Measurements from ENCODE around the gene ZFP91. TPM values are rescaled to one million over a fixed set of nuclear protein-coding genes. Genes with fewer than 3 reads are reported as not detected.

The ZFP91 gene
- total RNA-seq, 8 experiments from 2014 or later, result 24.5 to 68.7 (median 45.2) TPM

DNA sequence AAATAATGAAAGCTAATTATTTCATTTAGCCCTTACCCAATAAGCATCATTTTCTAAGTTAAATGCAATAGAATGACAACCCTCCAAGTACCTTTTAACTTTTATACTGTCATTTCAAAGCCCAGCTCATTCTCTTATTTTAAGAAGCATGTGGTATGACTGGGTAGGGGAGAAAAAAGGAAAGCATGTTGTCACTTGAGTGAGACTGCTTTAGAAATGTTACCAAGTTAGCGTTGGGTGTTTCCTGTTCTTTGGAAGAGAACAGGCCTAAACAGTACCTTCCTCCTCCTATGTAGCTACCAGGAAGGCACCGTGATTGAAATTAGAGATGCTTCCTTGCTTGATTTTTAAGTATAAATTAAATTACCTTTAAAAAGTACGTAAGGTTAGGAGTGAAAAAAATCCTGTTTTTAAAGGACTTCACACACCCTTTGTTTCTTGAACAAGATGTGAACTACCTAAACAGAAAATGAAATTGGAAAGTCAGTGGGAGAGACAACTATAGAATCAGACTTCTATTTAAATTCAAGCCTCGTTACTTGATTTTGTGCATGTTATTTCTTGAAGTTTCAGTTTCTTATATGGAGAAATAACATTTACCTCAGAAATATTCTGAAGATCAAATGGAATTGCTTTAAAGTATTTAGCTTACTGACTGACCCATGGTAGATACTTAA lies 42.9 kb downstream of the ZFP91 start:
- no peak overlapping the region for H3K4me3 ChIP-seq
- ATAC-seq (replicated peaks in 6 of 8), result no peak
- in situ Hi-C loops (cut with MboI; ENCODE audit: low pct_unique_long_range_greater_than_20kb in 2 of 9, low sequenced_read_pairs in 9 of 9, unreplicated experiment in 9 of 9), result no loop called here
- H3K4me1 ChIP-seq (replicated peaks in 1 of 2), result no peaks in the 10 kb centered on the region
- H3K27ac ChIP-seq, result no peak overlapping the region
- WGBS, 10 experiments, result 78 to 100% (median 96%) methylated on average over 1 to 4 of the region's 4 CpGs

DNA sequence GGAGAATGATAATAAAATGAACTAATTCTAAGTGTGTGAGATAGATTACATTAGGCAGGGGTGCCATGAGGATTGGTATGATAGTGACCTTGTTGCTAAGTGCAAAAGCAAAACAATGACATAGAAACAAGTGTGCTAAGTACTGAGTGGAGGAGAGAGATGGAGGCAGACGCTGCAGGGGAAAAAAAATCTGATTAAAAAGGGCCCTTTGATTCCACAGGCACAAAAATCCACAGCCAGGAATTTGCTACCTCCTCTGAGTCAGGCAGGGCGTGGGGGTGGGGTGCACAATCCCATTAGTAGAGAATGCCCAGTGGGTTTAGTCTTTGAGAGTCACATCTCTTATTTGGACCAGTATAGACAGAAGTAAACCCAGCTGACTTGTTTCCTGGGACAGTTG lies 43.5 kb downstream of the ZFP91 start, which contains the start of gene CNTF:
CNTF (plus strand) TSS at position 322 of the 400 bp plus-strand sequence. CDS start 88 bp downstream, outside the sequence.
- in situ Hi-C loops (cut with MboI; ENCODE audit: low pct_unique_long_range_greater_than_20kb in 2 of 9, low sequenced_read_pairs in 9 of 9, unreplicated experiment in 9 of 9), result no loop called here
- Histone ChIP-seq H3K4me1 (replicated peaks in 1 of 2) (no peaks in the 10 kb centered on the region), H3K4me3 (no peak within 1 kb of the TSS), H3K27ac (no peak within 1 kb of the TSS)
- ATAC-seq (replicated peaks in 6 of 8), result peak in 2 of 8 experiments; percentile 31 to 78
- WGBS, 10 experiments, result 30 to 100% (median 70%) methylated on average over 1 to 2 of the region's 2 CpGs; no CpG with 5 or more reads in 6 of the 10 experiments

- peak in 3 of 8 experiments; percentile 14 to 34 (median 23) for ATAC-seq (replicated peaks in 6 of 8)
- Histone ChIP-seq H3K4me1 (replicated peaks in 1 of 2) (no peaks in the 10 kb centered on the region), H3K4me3 (no peak overlapping the region), H3K27ac (no peak overlapping the region)
- 70 to 100% (median 97%) methylated on average over 2 of the region's 4 CpGs; no CpG with 5 or more reads in 4 of the 10 experiments for WGBS, 10 experiments
- in situ Hi-C loops (cut with MboI; ENCODE audit: low pct_unique_long_range_greater_than_20kb in 2 of 9, low sequenced_read_pairs in 9 of 9, unreplicated experiment in 9 of 9), result no loop called here
Observed at GRCh38 chr11:58625086-58625485, 46.2 kb downstream of the ZFP91 start.

- ATAC-seq (replicated peaks in 6 of 8), result peak in 2 of 8 experiments; percentile 12 to 18
Observed at GRCh38 chr11:58625826-58626460, 47.1 kb downstream of the ZFP91 start.

GRCh38 chr11:58626934-58627483 lies 48.1 kb downstream of the ZFP91 start:
- no peak for ATAC-seq (replicated peaks in 6 of 8)
- 54 to 100% (median 74%) methylated on average over 2 to 4 of the region's 4 CpGs for WGBS, 10 experiments
- no peak overlapping the region for H3K27ac ChIP-seq
- H3K4me3 ChIP-seq, result no peak overlapping the region
- in situ Hi-C loops (cut with MboI; ENCODE audit: low pct_unique_long_range_greater_than_20kb in 2 of 9, low sequenced_read_pairs in 9 of 9, unreplicated experiment in 9 of 9), result no loop called here
- no peaks in the 10 kb centered on the region for H3K4me1 ChIP-seq (replicated peaks in 1 of 2)

More at GRCh38 chr11:58625826-58626460, 47.1 kb downstream of the ZFP91 start:
- no peak overlapping the region for H3K4me3 ChIP-seq
- WGBS, 10 experiments, result 29 to 100% (median 93%) methylated on average over 1 to 4 of the region's 4 CpGs; no CpG with 5 or more reads in 1 of the 10 experiments
- no peaks in the 10 kb centered on the region for H3K4me1 ChIP-seq (replicated peaks in 1 of 2)
- in situ Hi-C loops (cut with MboI; ENCODE audit: low pct_unique_long_range_greater_than_20kb in 2 of 9, low sequenced_read_pairs in 9 of 9, unreplicated experiment in 9 of 9), result no loop called here
- H3K27ac ChIP-seq, result no peak overlapping the region

GRCh38 chr11:58628446-58628845 lies 49.6 kb downstream of the ZFP91 start:
- H3K4me1 ChIP-seq (replicated peaks in 1 of 2), result no peaks in the 10 kb centered on the region
- ATAC-seq (replicated peaks in 6 of 8), result no peak
- in situ Hi-C loops (cut with MboI; ENCODE audit: low pct_unique_long_range_greater_than_20kb in 2 of 9, low sequenced_read_pairs in 9 of 9, unreplicated experiment in 9 of 9), result no loop called here
- no peak overlapping the region for H3K4me3 ChIP-seq
- H3K27ac ChIP-seq, result no peak overlapping the region
- 83 to 100% (median 93%) methylated on average over 1 to 3 of the region's 3 CpGs; no CpG with 5 or more reads in 1 of the 10 experiments for WGBS, 10 experiments

- peak in 4 of 8 experiments; percentile 18 to 62 (median 36) for ATAC-seq (replicated peaks in 6 of 8)
- in situ Hi-C loops (cut with MboI; ENCODE audit: low pct_unique_long_range_greater_than_20kb in 2 of 9, low sequenced_read_pairs in 9 of 9, unreplicated experiment in 9 of 9), result no loop called here
- H3K27ac ChIP-seq, result no peak overlapping the region
- 0 to 100% (median 63%) methylated on average over 1 to 2 of the region's 2 CpGs; no CpG with 5 or more reads in 5 of the 10 experiments for WGBS, 10 experiments
- no peaks in the 10 kb centered on the region for H3K4me1 ChIP-seq (replicated peaks in 1 of 2)
- no peak overlapping the region for H3K4me3 ChIP-seq
Observed at GRCh38 chr11:58629857-58630256, 51.0 kb downstream of the ZFP91 start.

- in situ Hi-C loops (cut with MboI; ENCODE audit: low pct_unique_long_range_greater_than_20kb in 2 of 9, low sequenced_read_pairs in 9 of 9, unreplicated experiment in 9 of 9), result no loop called here
- no peak overlapping the region for H3K4me3 ChIP-seq
- 82 to 100% (median 92%) methylated on average over 1 to 3 of the region's 3 CpGs; no CpG with 5 or more reads in 1 of the 10 experiments for WGBS, 10 experiments
- H3K27ac ChIP-seq, result no peak overlapping the region
- no peaks in the 10 kb centered on the region for H3K4me1 ChIP-seq (replicated peaks in 1 of 2)
- no peak for ATAC-seq (replicated peaks in 6 of 8)
Observed at GRCh38 chr11:58631378-58631777, 52.5 kb downstream of the ZFP91 start.

GRCh38 chr11:58632510-58632909 lies 53.6 kb downstream of the ZFP91 start:
- ATAC-seq (replicated peaks in 6 of 8), result no peak
- no peaks in the 10 kb centered on the region for H3K4me1 ChIP-seq (replicated peaks in 1 of 2)
- H3K27ac ChIP-seq, result no peak overlapping the region
- H3K4me3 ChIP-seq, result no peak overlapping the region
- in situ Hi-C loops (cut with MboI; ENCODE audit: low pct_unique_long_range_greater_than_20kb in 2 of 9, low sequenced_read_pairs in 9 of 9, unreplicated experiment in 9 of 9), result no loop called here
- 100% methylated on average over 1 of the region's 1 CpG; no CpG with 5 or more reads in 5 of the 10 experiments for WGBS, 10 experiments

DNA sequence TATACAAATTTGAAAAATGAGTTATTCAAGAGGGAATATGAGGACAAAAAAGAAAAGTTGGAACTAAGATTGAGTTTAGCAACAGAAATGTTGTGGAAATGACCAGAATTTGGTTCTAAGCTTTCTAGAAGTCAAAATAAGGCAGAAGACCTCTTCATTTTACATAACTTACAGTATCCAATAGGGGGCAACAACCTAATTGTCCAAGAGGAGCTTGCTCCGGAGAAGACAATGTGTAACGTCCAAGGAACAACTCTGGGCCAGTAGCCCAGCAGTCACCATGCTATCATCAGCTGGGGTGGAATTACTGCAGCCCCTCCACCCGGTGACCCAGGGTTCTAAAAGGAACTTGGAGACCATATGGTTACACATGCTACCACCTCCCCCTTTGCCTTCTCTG lies 57.7 kb downstream of the ZFP91 start:
- H3K27ac ChIP-seq, result no peak overlapping the region
- H3K4me1 ChIP-seq (replicated peaks in 1 of 2), result peaks cover 0 to 2% of the 10 kb centered on the region in 2 donors
- in situ Hi-C loops (cut with MboI; ENCODE audit: low pct_unique_long_range_greater_than_20kb in 2 of 9, low sequenced_read_pairs in 9 of 9, unreplicated experiment in 9 of 9), result no loop called here
- ATAC-seq (replicated peaks in 6 of 8), result no peak
- WGBS, 10 experiments, result 60 to 100% (median 95%) methylated on average over 1 to 3 of the region's 3 CpGs
- H3K4me3 ChIP-seq, result no peak overlapping the region

- 20 to 89% (median 69%) methylated on average over 1 to 2 of the region's 2 CpGs; no CpG with 5 or more reads in 4 of the 10 experiments for WGBS, 10 experiments
Observed at GRCh38 chr11:58637371-58637770, 58.5 kb downstream of the ZFP91 start.

GRCh38 chr11:58639103-58639502 lies 60.2 kb downstream of the ZFP91 start:
- peaks cover 0 to 2% of the 10 kb centered on the region in 2 donors for H3K4me1 ChIP-seq (replicated peaks in 1 of 2)
- H3K27ac ChIP-seq, result no peak overlapping the region
- WGBS, 10 experiments, result 25 to 100% (median 87%) methylated on average over 1 to 4 of the region's 6 CpGs; no CpG with 5 or more reads in 3 of the 10 experiments
- ATAC-seq (replicated peaks in 6 of 8), result no peak
- in situ Hi-C loops (cut with MboI; ENCODE audit: low pct_unique_long_range_greater_than_20kb in 2 of 9, low sequenced_read_pairs in 9 of 9, unreplicated experiment in 9 of 9), result no loop called here
- H3K4me3 ChIP-seq, result no peak overlapping the region

More at GRCh38 chr11:58637371-58637770, 58.5 kb downstream of the ZFP91 start:
- no peak overlapping the region for H3K4me3 ChIP-seq
- H3K27ac ChIP-seq, result no peak overlapping the region
- ATAC-seq (replicated peaks in 6 of 8), result no peak
- H3K4me1 ChIP-seq (replicated peaks in 1 of 2), result peaks cover 0 to 2% of the 10 kb centered on the region in 2 donors
- in situ Hi-C loops (cut with MboI; ENCODE audit: low pct_unique_long_range_greater_than_20kb in 2 of 9, low sequenced_read_pairs in 9 of 9, unreplicated experiment in 9 of 9), result no loop called here

DNA sequence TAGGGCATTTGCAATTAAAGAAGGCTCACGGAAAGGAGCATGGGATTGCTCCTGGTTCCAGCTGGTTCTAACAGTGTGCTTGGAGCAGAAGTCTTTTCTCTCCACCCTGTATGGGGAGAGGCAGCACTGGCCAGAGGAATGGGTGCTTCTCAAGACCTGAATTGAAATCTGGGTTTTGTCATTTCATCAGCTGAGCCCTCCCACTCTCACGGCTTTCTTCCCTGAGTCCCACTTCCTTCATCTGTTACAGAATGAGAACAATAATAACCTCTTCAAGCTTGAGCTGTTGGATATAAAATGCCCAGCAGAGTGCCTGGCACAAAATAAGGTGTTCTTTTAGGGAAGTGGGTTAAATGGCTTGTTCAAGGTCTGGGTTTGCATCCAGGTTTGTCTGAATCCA lies 60.8 kb downstream of the ZFP91 start:
- 40 to 100% (median 92%) methylated on average over 1 to 2 of the region's 2 CpGs; no CpG with 5 or more reads in 5 of the 10 experiments for WGBS, 10 experiments
- peaks cover 0 to 2% of the 10 kb centered on the region in 2 donors for H3K4me1 ChIP-seq (replicated peaks in 1 of 2)
- in situ Hi-C loops (cut with MboI; ENCODE audit: low pct_unique_long_range_greater_than_20kb in 2 of 9, low sequenced_read_pairs in 9 of 9, unreplicated experiment in 9 of 9), result no loop called here
- no peak overlapping the region for H3K4me3 ChIP-seq
- ATAC-seq (replicated peaks in 6 of 8), result no peak
- no peak overlapping the region for H3K27ac ChIP-seq
